GM20000 (cell line): ENCODE data around the gene RETREG3.

ENCODE experiments used
- DNase-seq: peaks from one replicate; pipeline ENCODE4 v3.0.0; 2012; ENCODE audit warnings: low spot score
- TF ChIP-seq, protein P1 (sequence below): IDR thresholded peaks from 2 replicates; pipeline ENCODE4 v1.5.1; 2012; ENCODE audit warnings: mild to moderate bottlenecking, control low read depth; ENCODE audit errors: extremely low read depth, missing control alignments

RETREG3 gene

DNA sequence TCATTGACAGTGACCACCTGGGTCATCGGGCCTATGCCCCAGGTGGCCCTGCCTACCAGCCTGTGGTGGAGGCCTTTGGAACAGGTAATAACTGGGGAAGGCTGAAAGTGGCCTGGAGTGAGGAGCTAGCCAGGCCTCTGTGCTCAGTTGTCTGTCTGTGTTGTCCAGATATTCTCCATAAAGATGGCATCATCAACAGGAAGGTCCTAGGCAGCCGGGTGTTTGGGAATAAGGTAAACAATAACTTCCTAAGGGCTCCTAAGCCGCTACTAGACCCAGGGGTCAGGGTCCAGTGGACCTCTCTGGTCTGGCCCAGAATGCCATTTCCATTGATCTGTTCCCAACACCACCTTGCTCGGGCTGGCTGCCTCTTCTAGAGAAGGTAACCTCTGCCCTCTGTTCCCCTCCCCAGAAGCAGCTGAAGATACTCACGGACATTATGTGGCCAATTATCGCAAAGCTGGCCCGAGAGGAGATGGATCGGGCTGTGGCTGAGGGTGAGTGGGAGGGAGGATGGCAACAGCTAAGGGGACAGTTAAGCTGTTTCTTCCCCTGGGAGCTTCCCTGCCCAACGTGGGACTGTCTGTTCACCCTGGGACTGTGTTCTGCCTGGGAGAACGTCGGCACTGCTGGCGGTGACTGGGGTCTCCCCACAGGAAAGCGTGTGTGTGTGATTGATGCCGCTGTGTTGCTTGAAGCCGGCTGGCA, 44.2 kb downstream of the RETREG3 start:
- TF ChIP-seq, protein P1, sequence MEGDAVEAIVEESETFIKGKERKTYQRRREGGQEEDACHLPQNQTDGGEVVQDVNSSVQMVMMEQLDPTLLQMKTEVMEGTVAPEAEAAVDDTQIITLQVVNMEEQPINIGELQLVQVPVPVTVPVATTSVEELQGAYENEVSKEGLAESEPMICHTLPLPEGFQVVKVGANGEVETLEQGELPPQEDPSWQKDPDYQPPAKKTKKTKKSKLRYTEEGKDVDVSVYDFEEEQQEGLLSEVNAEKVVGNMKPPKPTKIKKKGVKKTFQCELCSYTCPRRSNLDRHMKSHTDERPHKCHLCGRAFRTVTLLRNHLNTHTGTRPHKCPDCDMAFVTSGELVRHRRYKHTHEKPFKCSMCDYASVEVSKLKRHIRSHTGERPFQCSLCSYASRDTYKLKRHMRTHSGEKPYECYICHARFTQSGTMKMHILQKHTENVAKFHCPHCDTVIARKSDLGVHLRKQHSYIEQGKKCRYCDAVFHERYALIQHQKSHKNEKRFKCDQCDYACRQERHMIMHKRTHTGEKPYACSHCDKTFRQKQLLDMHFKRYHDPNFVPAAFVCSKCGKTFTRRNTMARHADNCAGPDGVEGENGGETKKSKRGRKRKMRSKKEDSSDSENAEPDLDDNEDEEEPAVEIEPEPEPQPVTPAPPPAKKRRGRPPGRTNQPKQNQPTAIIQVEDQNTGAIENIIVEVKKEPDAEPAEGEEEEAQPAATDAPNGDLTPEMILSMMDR = no peak

DNA sequence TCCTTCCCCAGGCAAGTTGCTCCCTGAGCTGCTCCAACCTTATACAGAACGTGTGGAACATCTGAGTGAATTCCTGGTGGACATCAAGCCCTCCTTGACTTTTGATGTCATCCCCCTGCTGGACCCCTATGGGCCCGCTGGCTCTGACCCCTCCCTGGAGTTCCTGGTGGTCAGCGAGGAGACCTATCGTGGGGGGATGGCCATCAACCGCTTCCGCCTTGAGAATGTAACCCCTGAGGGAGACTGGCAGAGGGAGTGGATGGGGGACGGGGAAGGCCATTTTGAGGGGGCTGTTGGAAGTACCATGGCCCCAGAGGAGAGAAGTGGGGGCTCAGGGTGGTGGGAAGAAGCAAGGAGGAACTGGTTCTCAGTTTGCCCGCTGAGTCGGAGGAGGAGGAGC, 45.2 kb downstream of the RETREG3 start:
- DNase-seq = no peak
- TF ChIP-seq, protein P1 = no peak

More for the DNA sequence above, 44.2 kb downstream of the RETREG3 start:
- no peak for DNase-seq

DNA sequence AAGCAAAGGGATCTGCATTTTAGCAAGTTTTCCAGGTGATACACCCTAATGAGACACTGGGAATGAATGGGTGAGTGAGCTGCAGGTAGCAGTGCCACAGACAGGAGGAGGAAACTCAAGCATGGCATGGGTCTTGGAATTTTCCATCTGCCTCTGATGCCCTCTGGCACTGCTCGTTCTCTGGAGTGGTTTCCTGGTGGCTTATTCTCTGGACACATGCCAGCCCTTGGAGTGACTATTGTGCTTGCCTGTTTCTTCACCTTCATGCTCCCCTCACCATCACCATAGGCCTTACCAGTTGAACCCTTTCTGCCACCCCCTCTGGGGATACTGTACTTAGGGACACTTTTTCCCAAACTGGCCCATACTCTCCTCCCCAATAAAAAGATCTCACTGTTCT, 45.6 kb downstream of the RETREG3 start:
- TF ChIP-seq, protein P1 = no peak
- DNase-seq = no peak

DNA sequence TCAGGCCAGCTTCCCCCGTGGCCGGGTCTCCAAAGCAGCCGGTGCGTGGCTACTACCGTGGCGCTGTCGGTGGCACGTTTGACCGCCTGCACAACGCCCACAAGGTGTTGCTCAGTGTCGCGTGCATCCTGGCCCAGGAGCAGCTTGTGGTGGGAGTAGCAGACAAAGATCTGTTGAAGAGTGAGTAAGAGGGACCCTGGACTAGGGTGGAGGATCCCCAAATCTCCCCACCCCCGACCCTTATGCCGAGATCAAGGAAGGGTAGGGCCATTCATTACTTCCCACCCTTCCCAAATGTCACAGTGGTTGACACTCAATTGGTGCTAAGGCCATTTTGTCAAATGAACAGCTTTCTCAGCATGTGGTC, 46.0 kb downstream of the RETREG3 start:
- DNase-seq = no peak
- TF ChIP-seq, protein P1 = no peak

DNA sequence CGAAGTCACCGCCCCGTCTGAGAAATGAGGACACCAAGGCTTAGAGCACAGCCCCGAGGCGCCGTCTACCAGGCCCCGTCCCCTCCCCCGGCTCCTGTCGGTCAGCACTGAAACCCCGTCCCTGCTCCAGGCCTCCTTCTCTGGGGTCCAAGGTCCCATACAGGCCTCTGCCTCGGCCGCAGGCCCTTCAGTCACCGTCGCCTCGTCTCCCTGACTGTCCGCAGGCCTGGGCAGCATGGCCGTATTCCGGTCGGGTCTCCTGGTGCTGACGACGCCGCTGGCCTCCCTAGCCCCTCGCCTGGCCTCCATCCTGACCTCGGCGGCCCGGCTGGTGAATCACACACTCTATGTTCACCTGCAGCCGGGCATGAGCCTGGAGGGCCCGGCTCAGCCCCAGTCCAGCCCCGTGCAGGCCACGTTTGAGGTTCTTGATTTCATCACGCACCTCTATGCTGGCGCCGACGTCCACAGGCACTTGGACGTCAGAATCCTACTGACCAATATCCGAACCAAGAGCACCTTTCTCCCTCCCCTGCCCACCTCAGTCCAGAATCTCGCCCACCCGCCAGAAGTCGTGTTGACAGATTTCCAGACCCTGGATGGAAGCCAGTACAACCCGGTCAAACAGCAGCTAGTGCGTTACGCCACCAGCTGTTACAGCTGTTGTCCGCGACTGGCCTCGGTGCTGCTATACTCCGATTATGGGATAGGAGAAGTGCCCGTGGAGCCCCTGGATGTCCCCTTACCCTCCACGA, 46.6 kb downstream of the RETREG3 start:
- TF ChIP-seq, protein P1 = no peak
- DNase-seq = no peak

DNA sequence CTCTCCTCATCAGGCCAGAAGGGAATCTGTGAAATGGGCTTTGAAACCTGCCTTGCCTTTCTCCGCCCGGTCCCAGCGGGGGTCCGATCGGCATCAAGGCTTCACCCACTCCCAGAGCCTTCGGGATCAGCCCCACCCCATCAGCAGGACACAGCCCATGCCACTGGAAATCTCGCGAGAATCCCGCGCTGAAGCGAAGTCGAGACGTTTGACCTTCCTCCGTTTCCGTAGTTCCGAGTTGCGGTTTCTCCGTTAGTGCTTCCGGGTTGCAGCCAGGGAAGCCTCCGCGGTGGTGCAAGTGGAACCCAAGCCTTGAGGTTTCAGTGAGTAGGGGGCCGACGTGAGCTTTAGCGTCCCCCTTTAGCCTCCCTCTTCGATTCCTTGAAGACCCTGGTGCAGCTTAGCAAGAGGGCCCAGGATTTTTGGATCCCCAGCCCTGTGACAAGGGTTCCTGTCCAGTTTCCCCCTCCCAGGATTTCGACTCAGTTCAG, 47.2 kb downstream of the RETREG3 start, which contains the start of gene COASY:
TSS of gene COASY (plus strand) at position 252 of the 491 bp plus-strand sequence. CDS start 475 bp downstream, outside the sequence.
- DNase-seq = peak; percentile 96
- TF ChIP-seq, protein P1 = no peak

DNA sequence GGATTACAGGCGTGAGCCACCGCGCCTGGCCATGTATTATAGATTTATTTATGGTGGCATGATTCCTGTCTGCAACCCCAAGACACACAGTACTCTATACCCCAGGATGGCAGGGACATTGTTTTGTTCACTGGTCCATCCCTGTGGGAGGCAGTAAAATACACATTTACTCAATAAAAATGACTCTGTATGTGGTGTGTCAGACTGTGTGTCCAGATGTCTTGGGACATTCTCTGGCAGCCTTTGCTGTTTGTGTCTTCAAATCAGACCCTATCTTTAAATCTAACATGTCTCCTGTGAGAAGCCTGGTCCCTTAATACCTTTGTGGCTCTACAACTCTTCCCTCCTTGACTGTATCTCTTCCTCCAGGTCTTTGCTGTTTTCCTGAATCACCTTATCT, 48.9 kb downstream of the RETREG3 start:
- TF ChIP-seq, protein P1 = no peak
- DNase-seq = no peak
